Colonic mucosa (tissue), 4 donors: ENCODE data around the gene ABCA5. TPM values are rescaled to one million over a fixed set of nuclear protein-coding genes. Genes with fewer than 3 reads are reported as not detected.
"Not testable (repeated sequence)": the region's sequence is repeated elsewhere in the genome, so short reads cannot be mapped to it uniquely, and the experiment has no call there.

Source experiments
- DNase-seq: peaks from one replicate; pipeline ENCODE4 v3.0.0-alpha.2; 2020
- H3K27ac ChIP-seq: fragments of 200-600 bp; one replicate; pipeline ENCODE4 v1.8.0; 2021
- H3K27me3 ChIP-seq: fragments of 200-600 bp; one replicate; pipeline ENCODE4 v1.8.0; 2021
- H3K36me3 ChIP-seq: fragments of 200-600 bp; one replicate; pipeline ENCODE4 v1.8.0; 2021
- H3K4me1 ChIP-seq: fragments of 200-600 bp; one replicate; pipeline ENCODE4 v1.8.0; 2021; ENCODE audit warnings: mild to moderate bottlenecking
- H3K4me3 ChIP-seq: fragments of 200-600 bp; one replicate; pipeline ENCODE4 v1.8.0; 2021
- H3K9ac ChIP-seq, 2 donors: one replicate each; pipeline ENCODE4 v1.7.0; 2013; ENCODE audit warnings: control low read depth in 2 of 2, low read depth in 2 of 2, low read length in 2 of 2
- H3K9me3 ChIP-seq: fragments of 200-600 bp; one replicate; pipeline ENCODE4 v1.8.0; 2021
- CTCF ChIP-seq: fragments of 200-600 bp; IDR thresholded peaks from one replicate; pipeline ENCODE4 v1.8.0; 2022; ENCODE audit warnings: antibody characterized with exemption, mild to moderate bottlenecking
- intact Hi-C: fragments of 100-400 bp; cut with DNase I; formaldehyde crosslinking; loops from one replicate; pipeline ENCODE4 v1.14.1; 2022
- total RNA-seq, 2 donors: library from RNA; stranded (reverse); fragmentation: NEBNext Ultra II Directional in 1 of 2; extraction: Animal tissue kit (Norgen Biotek cat#: 25700) in 1 of 2; gene quantifications; one replicate each; pipeline ENCODE4 v1.2.1, GENCODE V29; 2021
- donor health status: healthy.
- donor health status: DM: no; HTN: no; CAD: no.
- donor health status: DM: no; HTN: no; CAD: no.

Gene ABCA5
- total RNA-seq, 2 donors from 2014 or later = 20.8 to 43.4 TPM

GRCh38 chr17:69208640-69209039 is 118.3 kb downstream of the ABCA5 start:
- Histone ChIP-seq H3K4me3 (no peak overlapping the region), H3K27ac (no peak overlapping the region), H3K27me3 (no peaks in the 10 kb centered on the region), H3K36me3 (no peaks in the 10 kb centered on the region), H3K9ac (no peak overlapping the region), H3K9me3 (no peaks in the 10 kb centered on the region), H3K4me1 (no peaks in the 10 kb centered on the region)
- DNase-seq = no peak
- TF ChIP-seq CTCF = no peak
- intact Hi-C loops = no loop called here

GRCh38 chr17:69207151-69207550 is 119.8 kb downstream of the ABCA5 start:
- Histone ChIP-seq H3K27me3 (no peaks in the 10 kb centered on the region), H3K27ac (no peak overlapping the region), H3K36me3 (no peaks in the 10 kb centered on the region), H3K4me1 (no peaks in the 10 kb centered on the region), H3K4me3 (no peak overlapping the region), H3K9me3 (no peaks in the 10 kb centered on the region), H3K9ac (no peak overlapping the region)
- intact Hi-C loops = no loop called here
- TF ChIP-seq CTCF = no peak
- no peak for DNase-seq

GRCh38 chr17:69198238-69198637 is 128.7 kb downstream of the ABCA5 start:
- TF ChIP-seq CTCF = no peak
- Histone ChIP-seq H3K4me3 (no peak overlapping the region), H3K4me1 (no peaks in the 10 kb centered on the region), H3K9me3 (no peaks in the 10 kb centered on the region), H3K36me3 (no peaks in the 10 kb centered on the region), H3K27ac (no peak overlapping the region), H3K9ac (no peak overlapping the region), H3K27me3 (no peaks in the 10 kb centered on the region)
- no peak for DNase-seq
- intact Hi-C loops = no loop called here

GRCh38 chr17:69196105-69196653 is 130.8 kb downstream of the ABCA5 start:
- DNase-seq, H3K4me1 ChIP-seq, intact Hi-C loops: not testable (repeated sequence)

More at GRCh38 chr17:69196105-69196653, 130.8 kb downstream of the ABCA5 start:
- not testable (repeated sequence) for H3K27ac ChIP-seq, H3K9me3 ChIP-seq, H3K4me3 ChIP-seq, H3K36me3 ChIP-seq, H3K9ac ChIP-seq, H3K27me3 ChIP-seq

Other genes starting within 250 kb of the ABCA5 start
- gene ABCA6, start 185.2 kb downstream of the ABCA5 start, total RNA-seq = 1 to 10 TPM; 2.1 to 5.9 TPM
- gene ABCA10, start 98.3 kb downstream of the ABCA5 start, total RNA-seq = 1 to 10 TPM; 1.8 to 2.3 TPM
- gene MAP2K6, start 87.6 kb upstream of the ABCA5 start, total RNA-seq = 10 to 100 TPM; 59.0 to 83.3 TPM